KOPT-K1 (cell line): ENCODE results near the gene TTC22.

Source experiments
- H3K27ac ChIP-seq: fragments of 200-600 bp; sonication (generic); 2 replicates; pipeline ENCODE4 v1.5.1; 2016; ENCODE audit warnings: antibody characterized with exemption, mild to moderate bottlenecking, low read depth, low read length; ENCODE audit not compliant: poor library complexity, severe bottlenecking
- H3K36me3 ChIP-seq: fragments of 200-600 bp; sonication (generic); 2 replicates; pipeline ENCODE4 v1.5.1; 2017; ENCODE audit warnings: antibody characterized with exemption, mild to moderate bottlenecking, low read length, moderate library complexity; ENCODE audit not compliant: insufficient read depth
- H3K9me3 ChIP-seq: fragments of 200-600 bp; sonication (generic); 2 replicates; pipeline ENCODE4 v1.5.1; 2017; ENCODE audit warnings: antibody characterized with exemption, low read length, mild to moderate bottlenecking; ENCODE audit not compliant: insufficient read depth, poor library complexity, severe bottlenecking

TTC22 gene

GRCh38 chr1:54800899-54801759 lies at the start of gene TTC22:
Gene TTC22, minus strand, starts transcription at chr1:54801323. Its CDS starts 160 bp downstream, at chr1:54801163.
- no peaks in the 10 kb centered on the region for H3K36me3 ChIP-seq
- H3K9me3 ChIP-seq = no peaks in the 10 kb centered on the region
- peak within 1 kb of the TSS; percentile 30 for H3K27ac ChIP-seq

- H3K27ac ChIP-seq = no peak overlapping the region
- H3K36me3 ChIP-seq = peaks cover 80% of the 10 kb centered on the region
Observed at GRCh38 chr1:54850737-54851136, 49.6 kb upstream of the TTC22 start.

GRCh38 chr1:54850069-54850730 lies 49.1 kb upstream of the TTC22 start:
- no peak overlapping the region for H3K27ac ChIP-seq
- H3K36me3 ChIP-seq = peaks cover 75% of the 10 kb centered on the region
- H3K9me3 ChIP-seq = no peaks in the 10 kb centered on the region

More at GRCh38 chr1:54850737-54851136, 49.6 kb upstream of the TTC22 start:
- no peaks in the 10 kb centered on the region for H3K9me3 ChIP-seq

- Histone ChIP-seq H3K27ac (no peak overlapping the region), H3K9me3 (no peaks in the 10 kb centered on the region), H3K36me3 (peaks cover 70% of the 10 kb centered on the region)
Observed at GRCh38 chr1:54849219-54850068, 48.3 kb upstream of the TTC22 start.

GRCh38 chr1:54848134-54848948 lies 47.2 kb upstream of the TTC22 start:
- Histone ChIP-seq H3K36me3 (peaks cover 59% of the 10 kb centered on the region), H3K9me3 (no peaks in the 10 kb centered on the region)

GRCh38 chr1:54846716-54847284 lies 45.7 kb upstream of the TTC22 start:
- Histone ChIP-seq H3K27ac (no peak overlapping the region), H3K36me3 (peaks cover 44% of the 10 kb centered on the region), H3K9me3 (no peaks in the 10 kb centered on the region)

More at GRCh38 chr1:54848134-54848948, 47.2 kb upstream of the TTC22 start:
- no peak overlapping the region for H3K27ac ChIP-seq

GRCh38 chr1:54846301-54846700 lies 45.2 kb upstream of the TTC22 start:
- Histone ChIP-seq H3K27ac (no peak overlapping the region), H3K9me3 (no peaks in the 10 kb centered on the region), H3K36me3 (peaks cover 39% of the 10 kb centered on the region)

- H3K36me3 ChIP-seq = peaks cover 33% of the 10 kb centered on the region
Observed at GRCh38 chr1:54845772-54846171, 44.6 kb upstream of the TTC22 start.

GRCh38 chr1:54844564-54844963 lies 43.4 kb upstream of the TTC22 start:
- H3K9me3 ChIP-seq = no peaks in the 10 kb centered on the region
- peaks cover 21% of the 10 kb centered on the region; the same call in 1 of the 2 replicates for H3K36me3 ChIP-seq
- no peak overlapping the region for H3K27ac ChIP-seq

More at GRCh38 chr1:54845772-54846171, 44.6 kb upstream of the TTC22 start:
- H3K9me3 ChIP-seq = no peaks in the 10 kb centered on the region
- no peak overlapping the region for H3K27ac ChIP-seq

GRCh38 chr1:54843449-54843848 lies 42.3 kb upstream of the TTC22 start:
- Histone ChIP-seq H3K27ac (no peak overlapping the region), H3K36me3 (peaks cover 10% of the 10 kb centered on the region; the same call in 1 of the 2 replicates), H3K9me3 (no peaks in the 10 kb centered on the region)

GRCh38 chr1:54842963-54843362 lies 41.8 kb upstream of the TTC22 start:
- Histone ChIP-seq H3K27ac (no peak overlapping the region), H3K36me3 (peaks cover 5% of the 10 kb centered on the region; the same call in 1 of the 2 replicates), H3K9me3 (no peaks in the 10 kb centered on the region)

GRCh38 chr1:54842206-54842915 lies 41.2 kb upstream of the TTC22 start:
- H3K27ac ChIP-seq = no peak overlapping the region
- H3K9me3 ChIP-seq = no peaks in the 10 kb centered on the region
- H3K36me3 ChIP-seq = peaks cover 5% of the 10 kb centered on the region; the same call in 1 of the 2 replicates

- no peaks in the 10 kb centered on the region for H3K36me3 ChIP-seq
- no peaks in the 10 kb centered on the region for H3K9me3 ChIP-seq
- no peak overlapping the region for H3K27ac ChIP-seq
Observed at GRCh38 chr1:54839824-54840223, 38.7 kb upstream of the TTC22 start.
